Right kidney (tissue), 1 donor: Measurements from ENCODE around the gene PDZRN3.

Source experiments
- DNase-seq: peaks from one replicate; pipeline ENCODE4 v3.0.0-alpha.2; 2016

PDZRN3 gene

GRCh38 chr3:73453666-73454065 lies 171.1 kb downstream of the PDZRN3 start:
- no peak for DNase-seq

- no peak for DNase-seq
Measured at GRCh38 chr3:73452729-73453128, 172.0 kb downstream of the PDZRN3 start.

- no peak for DNase-seq
Measured at GRCh38 chr3:73451301-73451944, 173.3 kb downstream of the PDZRN3 start.

GRCh38 chr3:73449774-73450173 lies 175.0 kb downstream of the PDZRN3 start:
- DNase-seq: no peak

GRCh38 chr3:73448761-73449301 lies 175.9 kb downstream of the PDZRN3 start:
- DNase-seq: no peak

- no peak for DNase-seq
Measured at GRCh38 chr3:73448041-73448440, 176.7 kb downstream of the PDZRN3 start.

- no peak for DNase-seq
Measured at GRCh38 chr3:73447111-73447510, 177.6 kb downstream of the PDZRN3 start.

- no peak for DNase-seq
Measured at GRCh38 chr3:73446467-73447110, 178.2 kb downstream of the PDZRN3 start.

GRCh38 chr3:73442886-73443285 lies 181.9 kb downstream of the PDZRN3 start:
- DNase-seq: no peak

- DNase-seq: no peak
Measured at GRCh38 chr3:73442152-73442551, 182.6 kb downstream of the PDZRN3 start.

- DNase-seq: no peak
Measured at GRCh38 chr3:73437828-73438227, 186.9 kb downstream of the PDZRN3 start.

- DNase-seq: no peak
Measured at GRCh38 chr3:73435055-73435454, 189.7 kb downstream of the PDZRN3 start.

GRCh38 chr3:73433687-73434086 lies 191.1 kb downstream of the PDZRN3 start:
- DNase-seq: peak; percentile 61

GRCh38 chr3:73433079-73433478 lies 191.7 kb downstream of the PDZRN3 start:
- DNase-seq: no peak

GRCh38 chr3:73432706-73433032 lies 192.1 kb downstream of the PDZRN3 start:
- no peak for DNase-seq

GRCh38 chr3:73432023-73432705 lies 192.6 kb downstream of the PDZRN3 start:
- peak; percentile 53 for DNase-seq

- DNase-seq: no peak
Measured at GRCh38 chr3:73431183-73431900, 193.4 kb downstream of the PDZRN3 start.

GRCh38 chr3:73427048-73427706 lies 197.6 kb downstream of the PDZRN3 start:
- DNase-seq: no peak

- no peak for DNase-seq
Measured at GRCh38 chr3:73426606-73427005, 198.1 kb downstream of the PDZRN3 start.

- no peak for DNase-seq
Measured at GRCh38 chr3:73423116-73423515, 201.6 kb downstream of the PDZRN3 start.

GRCh38 chr3:73422571-73422970 lies 202.2 kb downstream of the PDZRN3 start:
- no peak for DNase-seq

- no peak for DNase-seq
Measured at GRCh38 chr3:73419942-73420341, 204.8 kb downstream of the PDZRN3 start.
